HG03060 (cell line): Measurements from ENCODE around the gene TGFB2.

Source experiments
- ATAC-seq: cut with Tn5 transposase; IDR thresholded peaks from one replicate; pipeline ENCODE4 v1.9.1; 2021; ENCODE audit warnings: low read depth, moderate number of reproducible peaks; ENCODE audit not compliant: unreplicated experiment

The TGFB2 gene

GRCh38 chr1:218330043-218330623 lies 15.0 kb upstream of the TGFB2 start:
- peak; percentile 51 for ATAC-seq

- no peak for ATAC-seq
Observed at GRCh38 chr1:218332416-218332815, 12.7 kb upstream of the TGFB2 start.

GRCh38 chr1:218336328-218336727 lies 8.8 kb upstream of the TGFB2 start:
- no peak for ATAC-seq

GRCh38 chr1:218339267-218339831 lies 5.8 kb upstream of the TGFB2 start:
- ATAC-seq: peak; percentile 66

- ATAC-seq: no peak
Observed at GRCh38 chr1:218341325-218341724, 3.8 kb upstream of the TGFB2 start.

- no peak for ATAC-seq
Observed at GRCh38 chr1:218342091-218342490, 3.0 kb upstream of the TGFB2 start.

- ATAC-seq: no peak
Observed at GRCh38 chr1:218345673-218346390, 696 bp downstream of the TGFB2 start.

- no peak for ATAC-seq
Observed at GRCh38 chr1:218346391-218347204, 1.5 kb downstream of the TGFB2 start.

GRCh38 chr1:218347336-218347722 lies 2.2 kb downstream of the TGFB2 start:
- no peak for ATAC-seq

GRCh38 chr1:218347723-218348627 lies 2.8 kb downstream of the TGFB2 start:
- no peak for ATAC-seq

GRCh38 chr1:218348628-218349071 lies 3.5 kb downstream of the TGFB2 start:
- no peak for ATAC-seq

GRCh38 chr1:218349348-218350034 lies 4.4 kb downstream of the TGFB2 start:
- no peak for ATAC-seq

- no peak for ATAC-seq
Observed at GRCh38 chr1:218350035-218350525, 4.9 kb downstream of the TGFB2 start.

- no peak for ATAC-seq
Observed at GRCh38 chr1:218350801-218351266, 5.7 kb downstream of the TGFB2 start.

- ATAC-seq: peak; percentile 48
Observed at GRCh38 chr1:218351391-218352074, 6.4 kb downstream of the TGFB2 start.

GRCh38 chr1:218352075-218352438 lies 6.9 kb downstream of the TGFB2 start:
- ATAC-seq: no peak

GRCh38 chr1:218353656-218354055 lies 8.5 kb downstream of the TGFB2 start:
- no peak for ATAC-seq

- ATAC-seq: no peak
Observed at GRCh38 chr1:218355278-218355677, 10.1 kb downstream of the TGFB2 start.
